ENCODE measurements around the gene THSD8.
A peak's percentile ranks its signal among the peaks of the same experiment; 100 is the strongest.
"Not testable (repeated sequence)": the region's sequence is repeated elsewhere in the genome, so short reads cannot be mapped to it uniquely, and the experiment has no call there.

The THSD8 gene

DNA sequence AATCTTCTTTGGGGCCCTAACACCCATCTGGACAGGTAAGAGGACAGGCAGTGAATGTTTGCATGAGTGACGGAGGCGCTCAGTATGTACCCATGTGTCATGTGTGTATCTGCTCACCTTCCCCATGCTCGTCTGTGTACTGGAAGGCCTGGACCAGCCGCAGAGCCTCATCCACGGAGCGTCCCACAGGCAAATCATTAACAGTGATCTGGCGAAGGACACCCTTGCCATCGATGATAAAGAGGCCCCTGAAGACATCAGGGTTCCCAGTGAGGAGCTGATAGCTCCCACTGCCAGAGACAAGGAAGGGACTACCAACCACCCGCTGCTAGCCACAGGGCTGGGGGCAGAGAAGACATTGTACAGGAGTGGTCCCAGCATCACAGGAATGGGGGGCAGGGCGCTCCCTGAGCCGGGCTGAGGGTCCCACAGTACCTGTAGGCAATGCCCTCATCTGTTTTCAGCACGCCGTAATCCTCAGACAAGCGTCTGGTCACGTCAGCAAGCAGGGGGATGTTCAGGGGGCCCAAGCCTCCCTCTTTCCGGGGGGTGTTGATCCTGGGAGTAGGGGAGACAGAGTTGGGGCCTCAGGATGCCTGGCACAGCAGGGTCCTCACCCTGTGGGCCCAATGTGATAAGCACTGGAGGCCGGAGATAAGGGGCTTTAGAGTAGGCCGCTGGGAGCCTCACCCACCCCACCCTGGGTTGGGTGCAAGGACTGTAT, 2.0 kb upstream of the THSD8 start:
- no peaks in the 10 kb centered on the region for H3K27me3 ChIP-seq
- H3K4me3 ChIP-seq: peak overlapping the region; percentile 90
- no peak for TF ChIP-seq Cebpa-rat (IDR thresholded peaks at IDR 0.05)
- peaks cover 52% of the 10 kb centered on the region for H3K4me1 ChIP-seq
- H4K20me1 ChIP-seq: peaks cover 21% of the 10 kb centered on the region
- peak overlapping the region; percentile 97 for H3K9ac ChIP-seq
- H3K9me3 ChIP-seq: no peaks in the 10 kb centered on the region
- H3K36me3 ChIP-seq: peaks cover 41% of the 10 kb centered on the region
- H3K4me2 ChIP-seq: peak overlapping the region; percentile 87
- H3K27ac ChIP-seq: no peak overlapping the region

DNA sequence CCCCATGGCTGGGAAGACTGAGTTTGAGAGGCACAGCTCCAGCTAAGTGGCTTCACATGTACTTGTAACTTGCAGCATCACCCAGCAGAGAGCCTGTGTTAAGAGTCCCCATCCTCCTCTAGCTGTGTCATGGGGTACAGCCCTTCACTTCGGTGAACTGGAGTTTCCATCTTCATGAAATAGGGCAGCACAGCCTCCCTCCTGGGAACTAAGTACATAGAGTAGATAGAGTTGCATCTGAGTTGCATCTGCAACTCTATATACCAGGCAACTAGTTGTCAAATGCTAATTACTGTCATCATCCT, 1.5 kb upstream of the THSD8 start:
- Histone ChIP-seq H3K9me3 (no peaks in the 10 kb centered on the region), H3K27ac (peak overlapping the region; percentile 92; the same call in 1 of the 2 replicates), H3K36me3 (peaks cover 41% of the 10 kb centered on the region), H3K4me1 (peaks cover 52% of the 10 kb centered on the region), H4K20me1 (peaks cover 21% of the 10 kb centered on the region), H3K4me2 (peak overlapping the region; percentile 87), H3K9ac (peak overlapping the region; percentile 97), H3K4me3 (peak overlapping the region; percentile 90), H3K27me3 (no peaks in the 10 kb centered on the region)
- no peak for TF ChIP-seq Cebpa-rat (IDR thresholded peaks at IDR 0.05)

DNA sequence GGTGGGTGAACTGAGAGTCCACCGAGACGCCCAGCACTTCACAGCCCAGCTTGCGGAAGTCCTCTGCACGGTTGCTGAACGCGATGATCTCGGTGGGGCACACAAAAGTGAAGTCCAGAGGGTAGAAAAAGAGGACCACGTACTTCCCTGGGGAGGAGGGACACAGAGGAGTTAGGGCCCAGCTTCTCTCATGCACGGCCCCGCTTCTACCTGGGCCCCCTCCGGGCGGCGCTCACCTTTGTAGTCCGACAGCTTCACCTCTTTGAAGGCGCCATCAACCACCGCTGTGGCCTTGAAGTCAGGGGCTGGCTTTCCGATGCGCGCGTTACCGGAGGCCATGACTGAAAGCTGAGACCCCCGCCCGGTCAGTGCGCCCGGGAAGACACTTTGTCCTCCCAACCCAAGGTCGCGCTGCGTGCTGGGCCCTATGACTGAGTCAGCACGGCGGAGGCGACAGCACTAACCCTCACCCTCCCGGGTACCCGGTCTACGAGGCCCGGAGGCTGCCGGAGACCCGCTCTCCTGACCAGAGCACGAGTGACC, 875 bp upstream of the THSD8 start:
- Histone ChIP-seq H3K9ac (peak overlapping the region; percentile 97), H3K9me3 (no peaks in the 10 kb centered on the region), H3K36me3 (peaks cover 41% of the 10 kb centered on the region), H4K20me1 (peaks cover 21% of the 10 kb centered on the region), H3K4me2 (peak overlapping the region; percentile 87), H3K4me3 (peak overlapping the region; percentile 90), H3K27ac (peak overlapping the region; percentile 92), H3K4me1 (peaks cover 53% of the 10 kb centered on the region), H3K27me3 (no peaks in the 10 kb centered on the region)
- no peak for TF ChIP-seq Cebpa-rat (IDR thresholded peaks at IDR 0.05)

DNA sequence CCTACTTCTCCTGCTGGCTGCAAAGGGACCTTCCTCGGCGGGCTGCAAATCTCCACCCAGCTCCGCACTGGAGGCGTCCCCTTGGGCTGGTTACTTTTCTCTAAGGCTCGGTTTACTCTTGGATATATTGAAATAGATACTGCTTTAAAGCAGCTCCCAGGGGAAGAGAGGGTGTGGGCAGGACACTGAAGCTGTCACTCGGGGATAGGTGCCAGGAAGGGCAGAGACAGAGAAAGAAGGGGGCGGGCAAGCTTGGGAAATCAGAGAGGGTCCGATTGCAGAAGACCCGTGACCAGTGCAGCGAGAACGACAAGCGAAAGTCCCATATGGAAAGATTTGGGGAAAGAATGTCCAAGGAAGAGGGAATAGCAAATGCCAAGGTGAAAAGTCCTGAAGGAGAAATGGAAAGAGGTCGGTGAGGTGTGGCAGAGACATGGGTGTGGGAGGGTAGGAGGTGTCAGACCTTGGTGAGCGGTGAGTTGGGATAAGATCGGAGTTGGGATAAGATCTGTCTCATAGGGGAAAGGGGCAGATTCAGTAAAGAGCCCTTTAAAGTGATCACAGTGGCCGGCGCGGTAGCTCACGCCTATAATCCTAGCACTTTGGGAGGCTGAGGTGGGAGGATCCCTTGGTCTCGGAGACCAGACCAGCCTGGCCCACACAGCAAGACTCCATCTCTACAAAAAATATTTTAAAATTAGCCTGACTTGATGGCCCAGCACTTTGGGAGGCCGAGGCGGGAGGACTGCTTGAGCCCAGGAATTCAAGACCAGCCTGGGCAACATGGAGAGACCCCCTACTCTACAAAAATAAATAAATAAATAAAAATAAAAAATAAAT, 618 bp downstream of the THSD8 start:
- Histone ChIP-seq H3K4me2 (peak overlapping the region; percentile 87), H3K4me1 (peaks cover 59% of the 10 kb centered on the region), H3K27me3 (no peaks in the 10 kb centered on the region), H3K36me3 (peaks cover 35% of the 10 kb centered on the region), H4K20me1 (peaks cover 15% of the 10 kb centered on the region), H3K4me3 (peak overlapping the region; percentile 90), H3K9me3 (no peaks in the 10 kb centered on the region), H3K9ac (peak overlapping the region; percentile 97), H3K27ac (peak overlapping the region; percentile 92)
- TF ChIP-seq Cebpa-rat (IDR thresholded peaks at IDR 0.05): no peak

DNA sequence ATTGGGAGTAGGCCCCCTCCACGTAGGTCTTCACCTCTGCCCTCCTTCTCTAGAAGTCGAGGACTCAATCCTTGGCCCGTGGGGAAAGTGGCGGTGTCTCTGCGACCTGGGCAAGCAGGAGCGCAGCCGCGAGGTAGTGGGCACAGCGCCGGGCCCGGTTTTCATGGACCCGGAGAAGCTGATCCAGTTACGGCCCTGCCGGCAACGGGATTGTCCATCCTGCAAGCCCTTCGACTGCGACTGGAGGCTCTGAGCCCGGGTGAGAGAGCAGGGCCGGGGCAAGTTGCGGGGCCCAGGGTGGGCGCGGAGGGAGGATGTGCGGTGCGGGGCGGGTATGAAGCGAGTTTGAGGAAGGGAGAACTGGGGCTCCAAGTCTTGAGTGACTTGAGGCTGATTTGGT, 2.2 kb downstream of the THSD8 start:
- no peaks in the 10 kb centered on the region for H3K27me3 ChIP-seq
- H3K9me3 ChIP-seq: no peaks in the 10 kb centered on the region
- no peak overlapping the region for H3K27ac ChIP-seq
- H4K20me1 ChIP-seq: peaks cover 15% of the 10 kb centered on the region
- H3K4me1 ChIP-seq: peaks cover 59% of the 10 kb centered on the region
- H3K36me3 ChIP-seq: peaks cover 35% of the 10 kb centered on the region
- no peak overlapping the region for H3K4me3 ChIP-seq
- TF ChIP-seq Cebpa-rat (IDR thresholded peaks at IDR 0.05): no peak
- 0 out of 2 replicates have a peak overlapping the region, but pooled peaks have one; percentile 14 for H3K4me2 ChIP-seq
- H3K9ac ChIP-seq: no peak overlapping the region

DNA sequence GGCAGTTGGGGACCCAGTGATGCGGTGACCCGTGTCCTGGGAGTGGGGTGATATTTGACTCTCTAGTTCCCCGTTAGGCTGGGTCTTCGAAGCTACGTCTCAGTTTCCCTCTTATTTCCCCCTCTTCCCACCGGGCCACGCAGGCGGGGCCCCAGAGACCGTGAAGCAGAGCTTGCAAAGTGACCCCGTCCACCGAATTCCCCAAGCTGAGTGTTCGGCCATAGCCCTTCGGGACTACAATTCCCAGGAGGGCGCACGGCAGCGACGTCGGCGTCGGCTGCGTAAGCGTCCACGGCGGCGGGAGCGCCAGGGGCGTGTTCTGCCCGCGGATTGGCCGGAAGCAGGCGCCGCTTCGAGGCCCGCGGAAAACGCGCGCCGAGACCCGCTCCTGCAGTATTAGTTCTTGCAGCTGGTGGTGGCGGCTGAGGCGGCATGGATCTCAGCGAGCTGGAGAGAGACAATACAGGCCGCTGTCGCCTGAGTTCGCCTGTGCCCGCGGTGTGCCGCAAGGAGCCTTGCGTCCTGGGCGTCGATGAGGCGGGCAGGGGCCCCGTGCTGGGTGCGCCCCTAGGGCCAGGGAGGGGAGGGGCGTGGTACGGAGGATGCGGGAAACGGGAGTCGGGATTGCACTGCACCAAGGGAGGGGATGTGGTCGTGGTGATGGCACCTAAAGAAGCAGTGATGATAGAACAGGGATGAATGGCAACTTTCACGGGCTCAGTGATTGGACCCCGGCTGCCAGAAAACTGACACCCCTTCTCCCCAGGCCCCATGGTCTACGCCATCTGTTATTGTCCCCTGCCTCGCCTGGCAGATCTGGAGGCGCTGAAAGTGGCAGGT, 4.6 kb downstream of the THSD8 start, which contains the start of gene RNASEH2A:
RNASEH2A (plus strand) TSS at position 343 of the 840 bp plus-strand sequence; CDS start at position 433, 90 bp downstream.
- H3K27ac ChIP-seq: peak within 1 kb of the TSS; percentile 81
- TF ChIP-seq Cebpa-rat (IDR thresholded peaks at IDR 0.05): no peak
- no peaks in the 10 kb centered on the region for H4K20me1 ChIP-seq
- peaks cover 44% of the 10 kb centered on the region for H3K4me1 ChIP-seq
- peak within 1 kb of the TSS; percentile 87 for H3K9ac ChIP-seq
- H3K4me3 ChIP-seq: peak within 1 kb of the TSS; percentile 78
- H3K9me3 ChIP-seq: no peaks in the 10 kb centered on the region
- peak within 1 kb of the TSS; percentile 96 for H3K4me2 ChIP-seq
- peaks cover 43% of the 10 kb centered on the region for H3K36me3 ChIP-seq
- no peaks in the 10 kb centered on the region for H3K27me3 ChIP-seq

DNA sequence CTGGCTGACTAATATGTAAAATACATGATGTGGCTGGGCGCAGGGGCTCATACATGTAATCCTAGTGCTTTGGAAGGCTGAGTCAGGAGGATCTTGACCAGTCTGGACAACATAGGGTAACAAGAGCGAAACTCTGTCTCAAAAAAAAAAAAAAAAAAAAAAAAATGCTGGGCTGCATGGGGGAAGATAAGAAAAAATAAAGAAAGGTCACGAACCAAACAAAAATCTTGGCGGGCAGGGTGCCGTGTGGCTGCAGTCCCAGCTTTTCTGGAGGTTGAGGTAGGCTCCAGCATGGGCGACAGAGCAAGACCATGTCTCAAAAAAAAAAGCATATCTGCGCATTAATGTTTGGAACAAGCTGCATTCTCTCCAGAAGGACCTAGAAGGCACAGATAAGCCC, 13.2 kb downstream of the THSD8 start:
- Histone ChIP-seq H3K36me3 (peaks cover 74% of the 10 kb centered on the region), H3K4me1 (no peaks in the 10 kb centered on the region), H3K27me3 (no peaks in the 10 kb centered on the region), H3K4me3 (no peak overlapping the region), H3K9me3 (no peaks in the 10 kb centered on the region), H3K9ac (no peak overlapping the region), H3K4me2 (no peak overlapping the region), H4K20me1 (no peaks in the 10 kb centered on the region), H3K27ac (no peak overlapping the region)
- TF ChIP-seq Cebpa-rat (IDR thresholded peaks at IDR 0.05): no peak

DNA sequence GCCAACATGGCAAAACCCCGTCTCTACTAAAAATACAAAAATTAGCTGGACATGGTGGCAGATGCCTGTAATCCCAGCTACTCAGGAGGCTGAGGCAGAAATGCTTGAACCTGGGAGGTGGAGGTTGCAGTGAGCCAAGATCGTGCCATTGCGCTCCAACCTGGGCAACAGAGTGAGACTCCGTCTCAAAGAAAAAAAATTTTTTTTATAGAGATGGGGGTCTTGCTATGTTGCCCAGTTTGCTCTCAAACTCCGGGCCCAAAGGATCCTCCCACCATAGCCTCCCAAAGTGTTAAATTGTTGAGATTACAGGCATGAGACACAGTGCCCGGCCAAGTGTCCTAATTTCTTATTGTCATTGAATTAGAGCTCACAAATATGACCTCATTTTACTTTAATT, 15.3 kb downstream of the THSD8 start:
- H3K27me3 ChIP-seq, H3K9me3 ChIP-seq, H3K4me2 ChIP-seq, H3K4me3 ChIP-seq, H3K9ac ChIP-seq, H3K4me1 ChIP-seq, H4K20me1 ChIP-seq, H3K27ac ChIP-seq: not testable (repeated sequence)
- H3K36me3 ChIP-seq: peaks cover 53% of the 10 kb centered on the region

DNA sequence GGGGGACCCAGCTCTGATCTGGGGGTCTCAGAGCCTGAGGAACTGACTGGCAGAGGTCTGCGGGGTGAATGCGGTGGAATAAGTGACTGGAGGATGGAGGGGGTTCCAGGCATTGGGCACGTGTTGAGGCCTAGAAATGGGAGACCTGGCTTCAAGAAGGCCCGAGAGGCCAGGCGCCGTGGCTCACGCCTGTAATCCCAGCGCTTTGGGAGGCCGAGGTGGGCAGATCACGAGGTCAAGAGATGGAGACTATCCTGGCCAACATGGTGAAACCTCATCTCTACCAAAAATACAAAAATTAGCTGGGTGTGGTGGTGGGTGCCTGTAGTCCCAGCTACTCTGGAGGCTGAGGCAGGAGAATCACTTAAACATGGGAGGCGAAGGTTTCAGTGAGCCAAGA, 15.9 kb downstream of the THSD8 start:
- H3K27ac ChIP-seq, H3K4me2 ChIP-seq, H4K20me1 ChIP-seq, H3K4me3 ChIP-seq, H3K9ac ChIP-seq, H3K9me3 ChIP-seq, H3K27me3 ChIP-seq, H3K4me1 ChIP-seq: not testable (repeated sequence)
- peaks cover 46% of the 10 kb centered on the region for H3K36me3 ChIP-seq
